NCI-H2029 (cell line): ENCODE results near the gene NSDHL.
"Not testable (repeated sequence)": the region's sequence is repeated elsewhere in the genome, so short reads cannot be mapped to it uniquely, and the experiment has no call there.

Experiments used
- DNase-seq: peaks from one replicate; lab custom pipeline; 2025; lab: John Stamatoyannopoulos, UW

Gene NSDHL

DNA sequence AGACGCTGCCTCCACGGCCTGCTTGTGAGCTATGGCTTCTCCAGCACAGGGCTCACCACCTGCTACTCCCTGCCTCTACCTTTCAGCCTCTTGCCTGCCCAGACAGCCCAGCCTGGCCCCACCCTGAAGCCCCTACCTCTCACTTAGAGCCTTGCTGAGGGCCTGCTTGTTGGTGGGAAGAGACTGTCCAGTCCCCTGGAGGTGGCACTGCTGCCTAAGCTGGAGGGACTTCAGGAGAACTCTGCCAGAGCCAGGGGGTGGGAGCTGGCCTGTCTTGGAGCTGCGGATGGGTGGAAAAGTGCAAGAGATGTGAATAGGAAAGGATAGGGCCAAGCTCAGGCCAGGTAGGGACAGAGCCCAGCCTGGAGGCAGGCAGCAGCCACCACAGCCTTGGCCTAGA lies 64.3 kb downstream of the NSDHL start:
- no peak for DNase-seq

DNA sequence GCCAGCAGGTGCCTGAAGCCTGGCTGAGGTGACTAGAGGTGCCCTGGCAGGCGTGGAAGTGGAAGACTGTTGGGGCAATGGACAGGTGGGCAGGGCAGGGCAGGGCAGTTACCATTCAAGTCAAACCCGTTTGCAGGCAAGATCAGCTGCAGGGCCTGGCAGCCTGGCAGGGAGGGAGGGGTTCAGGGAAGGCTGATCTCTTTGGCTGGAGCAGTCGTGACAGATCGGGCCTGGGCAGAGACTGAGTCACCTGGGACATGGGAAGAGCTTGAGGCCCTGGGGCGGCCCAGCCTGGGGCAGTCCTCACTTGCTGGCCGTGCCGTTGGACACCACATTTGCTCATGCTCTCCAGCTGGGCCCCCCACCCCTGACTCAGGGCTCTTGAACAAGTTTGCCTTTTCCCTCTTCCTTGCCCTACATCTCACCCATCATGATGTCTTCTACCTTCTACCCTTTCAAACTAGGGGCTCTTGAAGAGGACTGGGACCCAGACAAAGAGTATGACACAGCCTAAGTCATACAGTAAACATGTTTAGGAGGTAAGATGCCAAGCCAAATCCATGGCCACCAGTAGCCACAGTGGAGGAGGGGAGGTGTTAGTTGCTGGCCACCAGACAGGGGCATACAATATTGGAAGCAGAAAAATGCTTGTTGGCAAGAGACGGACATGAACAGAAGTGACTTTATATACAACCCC lies 65.0 kb downstream of the NSDHL start:
- DNase-seq = no peak

DNA sequence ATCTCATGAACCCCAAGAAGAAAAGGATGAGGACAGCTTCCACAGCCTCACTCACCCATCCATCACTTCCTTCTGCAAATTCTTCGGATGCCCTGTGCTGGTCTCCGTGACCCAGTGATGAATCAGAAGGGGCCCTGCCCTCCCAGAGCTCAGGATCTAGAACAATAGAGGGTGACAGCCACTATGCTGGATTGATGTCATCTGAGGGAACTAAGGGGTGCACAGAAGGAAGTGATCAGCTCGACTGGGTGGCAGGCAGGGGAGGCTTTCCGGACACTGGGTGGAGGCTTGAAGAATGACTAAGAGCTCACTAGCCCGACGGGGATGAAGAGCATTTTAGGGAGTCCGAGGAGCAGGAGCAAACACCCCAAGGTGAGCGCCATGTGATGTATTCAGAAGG lies 65.6 kb downstream of the NSDHL start:
- no peak for DNase-seq

DNA sequence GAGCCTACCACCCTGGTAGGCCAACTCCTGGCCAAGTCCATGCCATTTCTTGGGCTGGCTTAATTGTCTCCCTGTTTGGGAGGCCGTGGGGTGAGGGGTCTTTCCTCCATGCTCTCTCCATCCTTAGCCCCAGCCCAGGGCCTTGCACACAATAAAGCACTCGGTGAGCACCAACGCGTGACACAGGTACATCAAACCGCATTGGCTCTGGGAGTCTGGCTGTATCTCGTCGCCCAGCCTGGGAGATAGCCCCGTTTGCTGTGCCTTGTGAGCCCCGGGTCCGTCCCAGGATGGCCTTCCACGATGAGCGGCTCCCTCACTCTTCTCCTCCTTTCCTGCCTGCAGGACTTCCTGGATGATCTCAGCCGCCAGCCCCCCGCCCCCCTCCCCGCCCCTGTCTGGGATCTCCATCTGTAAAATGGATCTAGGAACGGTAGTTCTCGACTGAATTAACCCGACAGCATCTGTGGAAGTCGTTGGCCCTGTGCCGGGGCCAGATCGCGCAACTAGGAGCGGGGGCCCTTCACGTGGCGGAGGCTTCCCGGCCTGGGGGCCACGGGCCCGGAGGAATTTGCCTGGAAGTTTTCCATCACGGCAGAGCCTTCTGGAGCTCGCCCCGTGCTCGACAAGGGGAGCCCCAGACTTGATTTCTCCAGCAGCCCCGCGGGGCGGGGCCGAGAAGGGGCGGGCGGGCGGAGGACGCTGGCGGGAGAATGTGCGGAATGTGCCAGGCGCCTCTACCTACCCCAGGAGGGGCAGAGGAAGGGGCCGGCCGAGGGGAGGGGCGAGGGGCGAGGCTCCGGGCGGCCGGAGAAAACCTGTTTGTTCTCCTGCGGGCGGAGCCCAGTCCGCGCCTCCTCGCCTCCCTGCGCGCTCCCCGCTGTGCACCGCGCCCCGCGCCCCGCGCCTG lies 66.6 kb downstream of the NSDHL start, which contains the start of gene ZNF185:
ZNF185 (plus strand) TSS at position 846 of the 910 bp plus-strand sequence. CDS start 16,423 bp downstream, outside the sequence.
- DNase-seq = peak; percentile 18

DNA sequence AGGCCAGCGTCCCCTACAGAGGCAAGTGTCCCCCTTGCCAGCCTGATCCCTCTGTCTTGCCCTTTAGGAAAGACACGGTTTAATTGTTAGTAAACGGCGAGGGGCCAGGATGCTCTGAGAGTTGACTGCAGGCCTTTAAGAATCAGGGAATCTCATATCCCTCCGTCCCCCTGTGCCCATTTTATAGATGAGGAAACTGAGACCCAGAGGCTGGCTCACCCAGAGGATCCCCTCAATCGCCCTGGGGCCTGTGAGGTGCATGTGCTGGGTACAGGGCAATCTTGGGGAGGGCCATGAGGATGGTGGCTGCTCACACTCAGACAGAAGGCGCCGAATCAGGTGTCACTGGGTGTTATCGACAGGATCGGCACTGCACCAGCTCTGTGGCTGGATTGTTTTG lies 67.6 kb downstream of the NSDHL start:
- no peak for DNase-seq

DNA sequence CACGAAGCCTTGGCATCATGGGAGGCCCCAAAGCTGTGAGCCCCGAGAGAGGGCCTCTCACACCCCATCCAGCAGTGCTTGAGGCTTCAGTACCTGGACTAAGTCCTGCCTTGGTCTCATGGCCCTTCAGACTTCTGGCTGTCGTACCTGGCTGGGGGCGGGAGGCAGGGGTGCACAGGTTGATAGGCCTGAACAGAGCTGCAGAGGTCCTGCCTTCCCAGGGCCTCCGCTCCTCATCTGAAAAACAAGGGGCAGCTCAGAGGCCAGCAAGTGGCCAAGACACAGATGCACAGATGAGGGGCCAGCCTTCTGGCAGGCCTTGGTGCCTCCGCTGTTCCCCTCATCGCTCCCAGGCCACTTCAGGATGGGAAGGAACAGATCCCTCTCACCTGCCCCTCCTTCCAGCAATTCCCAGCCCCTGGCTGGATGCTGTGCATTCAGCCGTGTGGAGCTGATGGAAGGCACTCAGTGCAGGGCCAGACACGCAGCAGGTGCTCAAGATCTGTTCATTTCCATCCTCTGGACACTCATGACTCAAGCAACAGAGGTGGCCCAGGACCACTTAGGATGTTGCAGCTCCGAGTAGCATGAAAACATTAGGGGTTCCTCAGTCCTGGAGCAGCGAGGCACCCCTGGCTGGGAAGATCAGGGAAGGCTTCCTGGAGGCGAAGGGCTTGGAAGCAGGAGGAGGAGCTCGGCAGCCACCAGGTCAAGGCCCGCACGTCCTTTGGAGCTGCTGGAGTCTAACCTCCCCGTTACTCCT lies 68.4 kb downstream of the NSDHL start:
- DNase-seq = no peak

DNA sequence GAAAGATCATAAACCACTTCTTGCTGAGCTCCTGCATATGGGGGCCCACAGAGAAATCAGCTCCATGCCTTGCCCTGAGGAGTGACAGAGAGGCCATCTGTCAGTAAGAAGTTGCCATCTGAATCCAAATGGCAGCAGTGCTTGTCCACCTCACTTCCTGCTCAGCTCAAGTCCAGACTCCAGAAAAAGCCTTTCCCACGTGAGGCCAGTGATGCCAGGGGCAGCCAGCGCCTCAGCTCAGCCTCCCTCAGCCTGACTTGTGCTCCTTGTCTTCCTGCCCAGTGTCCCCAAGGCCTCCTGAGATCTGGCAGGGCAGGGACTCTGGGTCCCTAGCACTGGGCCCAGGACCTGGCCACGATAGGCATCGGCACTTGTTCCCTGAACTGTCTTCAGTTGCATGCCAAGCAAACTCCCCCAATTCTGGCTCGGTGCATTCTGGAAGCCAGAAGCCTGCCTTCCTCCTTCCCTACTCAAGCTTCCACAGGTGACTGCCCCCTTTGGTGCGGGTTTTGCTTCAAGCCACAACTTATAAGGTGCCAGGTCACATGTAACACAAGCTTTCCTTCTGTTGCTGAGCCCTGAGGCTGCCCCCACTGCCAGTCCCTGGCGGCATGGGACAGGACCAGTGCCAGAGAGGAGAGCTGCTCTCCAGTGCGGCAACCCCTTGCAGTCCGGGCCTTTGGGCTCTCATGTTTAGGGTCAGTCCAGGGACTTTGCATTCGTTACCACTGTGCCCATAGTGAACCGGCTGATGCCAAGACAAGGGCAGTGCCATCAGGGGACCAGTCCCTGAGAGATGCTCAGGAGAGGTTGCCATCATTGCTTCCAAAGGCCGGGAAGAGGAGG lies 69.2 kb downstream of the NSDHL start:
- no peak for DNase-seq

DNA sequence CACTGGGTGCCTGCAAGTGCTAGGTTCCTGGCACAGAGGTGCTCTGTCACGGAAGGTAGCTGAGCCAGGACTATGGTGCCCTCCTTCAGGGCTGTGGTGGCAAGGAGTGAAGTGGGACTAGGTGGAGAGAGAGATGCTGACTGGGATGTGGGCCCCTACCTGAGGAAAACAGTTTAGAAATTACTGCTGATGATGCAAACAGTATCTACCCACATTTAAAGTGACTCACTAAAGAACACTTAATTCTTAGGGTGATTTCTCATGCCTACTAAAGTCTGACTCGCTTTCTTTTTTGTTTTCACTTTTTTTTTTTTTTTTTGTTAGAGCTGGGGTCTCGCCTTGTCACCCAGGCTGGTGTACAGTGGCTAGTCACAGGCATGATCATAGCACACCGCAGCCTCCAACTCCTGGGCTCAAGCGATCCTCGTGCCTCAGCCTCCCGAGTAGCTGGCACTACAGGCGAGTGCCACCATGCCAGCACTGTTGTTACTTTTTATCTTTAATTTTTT lies 70.1 kb downstream of the NSDHL start:
- no peak for DNase-seq

DNA sequence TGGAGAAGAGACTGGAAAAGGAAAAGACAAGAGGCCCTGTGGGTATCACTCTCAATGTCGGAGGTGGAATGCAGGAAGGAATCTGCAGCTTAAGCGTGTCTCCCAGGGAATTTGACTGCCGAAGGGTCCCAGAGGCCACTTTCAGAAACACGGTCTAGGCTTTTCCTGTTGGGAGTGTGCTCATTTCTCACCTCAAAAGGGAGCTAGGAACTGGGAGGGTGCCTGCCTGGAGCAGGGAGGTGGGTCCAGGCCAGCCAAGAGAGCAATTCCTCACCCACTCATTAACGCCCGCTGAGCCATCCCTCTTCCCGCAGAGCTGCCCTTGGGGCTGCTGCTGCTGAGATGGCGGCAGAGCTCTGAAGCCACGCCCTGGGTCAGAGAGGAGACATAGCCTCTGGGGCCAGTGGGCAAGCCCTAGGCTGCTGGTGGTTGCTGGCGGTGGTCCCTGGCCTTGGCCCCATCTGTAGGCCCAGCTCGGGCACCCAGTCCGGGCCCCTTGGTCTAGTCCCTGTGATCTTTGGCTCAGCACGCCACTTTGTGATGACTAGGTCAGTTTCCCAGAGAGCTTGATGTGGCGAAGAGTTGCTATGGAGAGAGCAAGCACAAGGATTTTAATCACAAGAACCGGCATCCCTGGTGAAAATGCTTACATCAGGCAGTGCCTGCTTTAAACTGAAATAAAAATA lies 71.1 kb downstream of the NSDHL start:
- DNase-seq = no peak

DNA sequence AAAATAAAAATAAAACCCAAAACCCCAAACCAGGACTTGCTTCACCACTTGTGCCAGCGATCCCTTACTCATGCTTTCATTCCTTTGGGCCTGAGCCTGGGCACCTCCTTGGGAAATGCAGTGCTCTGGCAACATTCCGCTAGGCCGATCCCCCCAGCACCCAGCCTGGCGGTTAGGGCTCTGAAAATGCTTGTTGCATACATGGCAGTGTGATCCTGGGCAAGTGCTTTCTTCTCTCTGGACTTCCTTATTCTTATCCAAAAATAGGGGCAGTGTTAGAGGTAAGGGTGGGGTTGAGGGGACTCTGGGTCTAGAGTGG lies 71.6 kb downstream of the NSDHL start:
- no peak for DNase-seq

DNA sequence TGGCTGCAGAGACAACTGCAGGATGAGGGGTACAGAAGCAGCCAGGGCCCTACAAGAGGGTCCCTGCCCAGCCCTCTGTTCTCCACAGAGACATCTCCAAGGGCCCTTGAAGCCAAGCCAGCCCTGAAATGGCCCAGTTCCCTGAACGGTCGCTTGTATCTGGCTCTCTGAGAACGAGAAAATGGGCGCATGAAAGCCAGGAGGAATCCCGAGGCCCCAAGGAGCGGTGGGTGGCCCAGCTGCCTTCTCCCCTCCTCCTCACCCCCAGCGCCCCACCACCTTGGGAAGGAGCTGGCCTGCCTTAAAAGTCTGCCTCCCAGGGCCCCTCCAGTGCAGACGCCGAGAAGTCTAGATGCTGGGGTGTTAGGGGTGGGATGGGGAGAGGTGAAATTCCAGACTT lies 72.7 kb downstream of the NSDHL start:
- DNase-seq = no peak

DNA sequence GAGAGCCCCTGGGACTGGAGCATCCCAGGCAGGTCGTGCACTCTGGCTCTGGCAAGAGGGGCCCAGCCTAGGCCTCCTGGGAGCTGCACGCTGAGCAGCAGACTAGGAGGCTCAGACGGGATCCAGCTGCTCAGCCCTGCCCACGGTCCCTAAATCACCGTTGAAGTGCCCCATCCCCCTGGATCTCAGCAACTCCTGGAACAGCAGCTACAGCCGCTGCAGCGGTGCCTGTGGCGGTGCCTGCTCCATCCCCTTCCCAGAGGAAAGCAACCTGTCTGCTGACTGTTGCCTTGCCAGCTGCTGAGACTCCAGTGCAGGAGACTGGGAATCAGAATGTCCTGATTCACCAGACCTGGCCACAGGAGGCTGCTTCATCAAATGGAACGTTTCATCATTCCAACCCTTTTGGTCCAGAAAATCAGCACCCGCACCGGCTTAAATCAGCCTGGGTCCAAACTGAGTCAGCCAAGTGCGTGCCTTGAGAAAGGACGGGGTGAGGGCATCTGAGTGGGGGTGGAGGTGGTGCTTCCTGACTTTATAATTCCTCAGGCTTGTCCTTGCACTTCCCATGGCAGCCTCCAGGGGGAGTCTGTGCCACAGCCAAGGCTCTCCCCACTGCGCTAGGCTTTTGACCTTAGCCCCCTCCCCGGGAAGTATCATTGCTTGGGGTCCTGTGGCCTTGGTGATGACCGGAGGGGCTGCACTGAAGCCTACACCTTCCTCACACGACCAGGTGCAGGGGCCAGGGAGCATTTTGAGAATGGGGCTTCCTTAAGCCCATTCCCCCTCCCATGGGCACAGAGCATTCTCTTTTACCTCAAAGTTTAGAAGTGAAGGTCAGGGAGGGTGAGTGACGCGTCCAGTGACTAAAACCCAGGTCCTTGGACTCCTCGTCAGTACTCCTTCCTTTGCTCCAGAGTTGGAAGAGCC lies 73.6 kb downstream of the NSDHL start:
- DNase-seq = no peak

DNA sequence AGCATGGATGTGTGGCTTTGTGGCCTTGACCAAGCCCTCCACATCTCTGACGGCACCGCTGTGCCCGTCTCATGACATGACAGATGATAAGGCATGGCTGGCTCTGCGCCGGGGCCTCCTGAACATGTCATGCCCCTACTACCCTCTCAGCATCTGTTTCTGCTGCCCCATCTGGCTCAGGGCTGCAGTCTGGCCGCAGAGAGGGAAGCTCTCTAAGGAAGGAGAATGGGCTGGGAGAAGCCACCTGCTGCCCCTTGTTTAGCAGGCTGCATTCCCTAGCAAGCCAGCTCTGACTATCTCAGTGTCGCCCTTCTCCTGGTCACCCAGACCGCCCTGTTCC lies 74.2 kb downstream of the NSDHL start:
- DNase-seq = no peak

DNA sequence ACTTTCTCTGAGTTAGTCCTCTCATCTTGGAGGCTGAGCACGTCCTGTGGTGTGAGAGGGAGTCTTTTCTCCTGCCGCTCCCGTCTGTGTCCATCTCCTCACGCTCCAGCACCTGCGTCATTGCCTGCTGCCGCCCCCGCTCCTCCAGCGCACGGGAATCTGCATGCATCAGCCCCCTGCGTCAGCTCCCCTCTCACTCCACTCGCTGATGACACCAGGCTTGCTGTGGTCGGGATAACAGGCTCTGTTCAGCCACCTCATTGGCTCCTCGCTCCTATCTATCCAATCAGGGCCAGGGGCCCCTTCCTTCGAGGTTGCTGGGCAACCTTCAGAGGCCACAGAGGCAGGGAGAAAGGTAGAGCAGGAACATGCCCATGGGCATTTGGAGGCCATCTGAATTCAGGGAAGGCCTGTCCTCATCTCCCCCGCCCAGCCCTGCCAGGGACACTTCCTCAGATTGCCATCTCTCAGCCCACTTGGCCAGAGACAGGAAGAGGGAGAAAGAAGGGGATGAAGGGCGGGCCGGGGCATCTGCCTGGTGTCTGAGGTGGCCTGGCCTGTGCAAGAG lies 76.3 kb downstream of the NSDHL start:
- DNase-seq = no peak

DNA sequence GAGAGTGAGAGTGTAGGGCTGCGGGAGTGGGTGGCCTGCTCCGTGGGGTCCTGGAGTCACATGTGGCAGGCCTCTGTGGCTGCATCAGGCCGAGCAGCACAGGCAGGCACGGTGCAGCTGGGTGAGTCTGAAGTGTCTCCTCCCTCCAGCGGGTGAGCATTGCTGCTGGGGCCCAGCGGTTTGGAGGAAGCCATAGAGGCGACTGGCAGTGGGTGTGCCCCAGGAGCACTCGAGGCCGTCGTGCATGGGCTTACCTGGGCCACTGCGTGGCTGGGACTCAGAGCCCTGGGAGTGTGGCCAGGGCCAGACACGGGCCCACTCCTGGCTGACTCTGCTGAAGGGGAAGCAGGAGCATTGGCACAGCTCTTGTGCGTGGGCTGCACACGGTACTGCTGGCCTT lies 77.6 kb downstream of the NSDHL start:
- DNase-seq = no peak

DNA sequence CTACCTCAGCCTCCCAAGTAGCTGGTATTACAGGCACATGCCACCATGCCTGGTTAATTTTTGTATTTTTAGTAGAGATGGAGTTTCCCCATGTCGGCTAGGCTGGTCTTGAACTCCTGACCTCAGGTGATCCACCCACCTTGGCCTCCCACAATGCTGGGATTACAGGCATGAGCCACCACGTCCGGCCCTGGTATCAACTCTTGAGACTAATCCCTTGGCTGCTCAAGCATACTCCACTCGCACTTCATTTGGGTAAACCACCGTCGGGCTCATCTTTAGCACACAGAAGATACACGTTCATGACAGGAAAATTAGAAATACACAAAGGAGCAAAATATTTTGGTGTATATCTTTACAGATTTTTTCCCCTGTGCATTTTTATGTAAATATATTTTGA lies 79.2 kb downstream of the NSDHL start:
- DNase-seq = not testable (repeated sequence)

DNA sequence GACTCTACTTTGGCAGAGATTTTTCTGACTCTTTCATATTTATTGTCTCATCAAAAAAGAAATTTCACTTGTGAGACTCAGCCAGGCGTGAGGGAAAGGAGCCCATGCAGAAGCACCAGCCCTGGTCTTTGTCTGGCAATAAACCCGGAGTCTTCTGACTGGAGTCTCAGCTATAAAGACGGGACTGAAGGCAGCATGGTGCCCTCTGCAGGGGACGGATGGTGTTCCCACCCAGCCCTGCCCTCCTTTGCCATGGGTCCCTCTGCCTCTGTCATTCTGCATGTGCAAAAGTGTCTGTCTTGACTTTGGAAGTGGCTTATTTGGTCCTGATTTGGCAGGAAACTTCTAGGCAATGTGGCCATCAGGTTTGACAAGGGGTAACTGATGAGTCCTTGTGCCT lies 81.2 kb downstream of the NSDHL start:
- no peak for DNase-seq

DNA sequence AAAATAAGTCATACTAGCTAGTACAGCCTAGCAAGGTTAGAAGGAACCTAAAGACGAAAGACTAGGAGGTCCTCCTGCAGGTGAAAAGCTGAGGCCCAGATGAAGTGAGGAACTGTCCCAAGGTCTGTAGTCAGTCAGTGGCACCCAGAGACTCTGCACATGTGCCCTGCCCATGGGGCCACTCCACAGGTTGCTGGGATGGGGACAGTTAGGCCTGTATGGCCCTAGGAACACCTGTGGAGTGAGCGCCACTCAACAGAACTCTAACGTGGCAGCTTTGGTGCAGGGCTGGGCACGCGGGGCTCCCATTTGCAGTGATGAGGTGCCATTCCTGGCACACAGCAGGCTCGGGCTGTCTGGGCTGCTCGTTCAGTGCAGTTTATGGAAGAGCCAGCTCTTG lies 81.8 kb downstream of the NSDHL start:
- no peak for DNase-seq

DNA sequence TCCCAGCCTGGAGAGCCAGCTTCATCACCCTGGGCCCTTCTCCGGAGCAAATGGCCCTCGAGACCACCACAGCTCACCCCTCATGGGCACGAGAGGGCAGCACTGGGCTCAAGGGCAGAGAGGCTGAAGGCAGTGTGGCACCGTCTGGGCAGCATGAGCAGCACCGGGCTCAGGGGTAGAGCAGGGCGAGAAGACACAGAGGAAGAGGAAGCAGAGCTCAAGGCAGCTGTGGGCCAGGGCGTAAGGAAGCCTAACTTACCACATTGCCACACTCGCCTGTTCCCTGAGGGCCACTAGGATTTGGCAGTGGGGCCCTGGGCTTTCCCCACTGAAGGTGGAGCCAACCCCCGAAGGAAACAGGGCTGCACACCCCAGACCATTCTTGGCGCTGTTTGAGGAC lies 82.5 kb downstream of the NSDHL start:
- no peak for DNase-seq

DNA sequence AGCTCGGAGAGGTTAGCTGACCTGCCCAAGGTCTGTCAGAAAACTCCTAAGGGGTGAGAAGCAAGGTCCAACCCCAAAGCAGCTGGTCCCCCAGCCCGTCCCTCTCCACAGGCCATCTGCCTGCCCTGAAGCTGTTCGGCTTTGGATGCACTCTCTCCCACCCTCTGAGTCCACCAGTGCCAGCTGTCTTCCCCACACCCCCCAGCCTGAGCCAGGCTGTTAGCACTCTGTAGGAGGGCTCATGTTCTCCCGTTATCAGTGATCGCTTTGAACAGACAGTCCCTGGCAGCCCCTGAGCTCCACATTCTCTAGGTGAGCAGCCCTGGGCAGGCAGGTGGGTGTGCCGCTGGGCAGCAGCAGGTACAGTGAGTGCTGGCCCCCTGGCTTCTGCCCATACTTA lies 83.0 kb downstream of the NSDHL start:
- DNase-seq = no peak
